ENCODE measurements around the gene TNS3. TPM values are rescaled to one million over a fixed set of nuclear protein-coding genes. Genes with fewer than 3 reads are reported as not detected.

Gene TNS3
- total RNA-seq, 1 experiment from 2014 or later, result 9.5 TPM

DNA sequence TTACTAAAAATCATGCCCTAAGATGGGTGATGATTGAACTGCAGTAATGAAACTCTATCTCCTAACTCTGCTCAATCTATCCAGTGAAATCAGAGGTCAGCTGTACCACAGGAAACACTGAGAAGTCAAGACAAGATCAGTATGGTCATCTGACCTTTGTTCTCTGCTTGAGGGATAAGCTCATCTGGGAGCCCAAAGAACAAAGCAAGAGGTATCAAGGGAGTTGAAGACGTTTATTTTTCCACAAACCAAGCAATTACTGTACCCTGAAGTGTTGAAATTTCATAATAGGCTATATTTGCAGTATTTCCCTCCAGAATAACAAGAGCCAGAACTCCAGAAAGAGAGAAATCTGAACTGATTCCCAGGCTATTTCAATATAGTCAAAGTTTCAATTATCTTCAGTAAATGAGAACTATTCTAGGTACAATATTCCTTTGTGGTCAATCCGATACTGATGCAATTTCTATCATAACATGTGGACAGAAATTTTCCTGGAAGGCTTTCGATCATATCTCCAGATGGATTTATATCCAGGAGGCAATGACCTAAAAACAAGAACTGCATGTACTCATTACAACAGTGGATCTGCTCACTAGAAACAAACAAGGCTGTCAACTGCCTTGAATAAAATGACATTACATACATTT is 345.3 kb downstream of the TNS3 start:
- peaks cover 2% of the 10 kb centered on the region; the same call in 1 of the 2 replicates for H3K27me3 Mint-ChIP-seq (ENCODE audit: low read depth)
- Histone ChIP-seq H2BK20ac (ENCODE audit: low read depth, low read length, poor library complexity, severe bottlenecking) (no peak overlapping the region), H3K23me2 (ENCODE audit: insufficient read length, low read depth, low read length, poor library complexity, severe bottlenecking) (no peaks in the 10 kb centered on the region), H3K79me1 (ENCODE audit: insufficient read depth, low read depth, low read length, poor library complexity, severe bottlenecking) (no peaks in the 10 kb centered on the region), H4K8ac (replicated peaks; ENCODE audit: insufficient read length, low read depth, low read length) (no peak overlapping the region), H3K4me2 (ENCODE audit: insufficient read depth, insufficient read length, low read length) (no peak overlapping the region), H3K23ac (ENCODE audit: insufficient read length, low read depth, low read length) (no peak overlapping the region), H4K91ac (ENCODE audit: insufficient read length, low read depth, low read length) (no peak overlapping the region), H3K56ac (ENCODE audit: insufficient read length, low read depth, low read length) (no peak overlapping the region), H3K79me2 (ENCODE audit: insufficient read depth, low read length) (no peaks in the 10 kb centered on the region), H3T11ph (ENCODE audit: low read length) (no peak overlapping the region), H3K4me1 (ENCODE audit: insufficient read depth, low read length) (no peaks in the 10 kb centered on the region), H3K9ac (ENCODE audit: extremely low read depth, insufficient read length, low read length) (no peak overlapping the region), H2AFZ (ENCODE audit: low read length) (no peak overlapping the region), H3K9me3 (ENCODE audit: control insufficient read depth, low read depth, low read length) (no peaks in the 10 kb centered on the region), H2BK15ac (ENCODE audit: low read depth, low read length) (no peak overlapping the region), H2BK5ac (ENCODE audit: insufficient read length, low read length) (no peak overlapping the region), H3K27ac (ENCODE audit: insufficient read length, low read depth, low read length) (no peak overlapping the region), H3K14ac (ENCODE audit: insufficient read depth, low read length) (no peak overlapping the region), H4K20me1 (ENCODE audit: control insufficient read depth, insufficient read depth, insufficient read length) (no peaks in the 10 kb centered on the region), H4K5ac (ENCODE audit: insufficient read length, low read depth, low read length) (no peak overlapping the region), H2BK12ac (ENCODE audit: insufficient read length, low read depth, low read length) (no peak overlapping the region), H2BK120ac (ENCODE audit: low read depth, low read length, poor library complexity, severe bottlenecking) (no peak overlapping the region), H3K27me3 (ENCODE audit: insufficient read depth, low read length) (no peaks in the 10 kb centered on the region), H3K4ac (ENCODE audit: low read depth, low read length) (no peak overlapping the region), H2AK5ac (ENCODE audit: insufficient read length, low read length) (no peak overlapping the region), H3K18ac (ENCODE audit: insufficient read length, low read depth, low read length) (no peak overlapping the region)
- H3K4me1 Mint-ChIP-seq, result peaks cover 0 to 5% of the 10 kb centered on the region in 2 experiments; a peak in 1 of 4 replicates
- no peak overlapping the region for H3K27ac Mint-ChIP-seq
- WGBS (ENCODE audit: extremely low coverage, insufficient read length, low lambda C conversion rate), result no CpG with 5 or more reads among the region's 3 CpGs
- no peak for DNase-seq
- TF ChIP-seq, protein P1, sequence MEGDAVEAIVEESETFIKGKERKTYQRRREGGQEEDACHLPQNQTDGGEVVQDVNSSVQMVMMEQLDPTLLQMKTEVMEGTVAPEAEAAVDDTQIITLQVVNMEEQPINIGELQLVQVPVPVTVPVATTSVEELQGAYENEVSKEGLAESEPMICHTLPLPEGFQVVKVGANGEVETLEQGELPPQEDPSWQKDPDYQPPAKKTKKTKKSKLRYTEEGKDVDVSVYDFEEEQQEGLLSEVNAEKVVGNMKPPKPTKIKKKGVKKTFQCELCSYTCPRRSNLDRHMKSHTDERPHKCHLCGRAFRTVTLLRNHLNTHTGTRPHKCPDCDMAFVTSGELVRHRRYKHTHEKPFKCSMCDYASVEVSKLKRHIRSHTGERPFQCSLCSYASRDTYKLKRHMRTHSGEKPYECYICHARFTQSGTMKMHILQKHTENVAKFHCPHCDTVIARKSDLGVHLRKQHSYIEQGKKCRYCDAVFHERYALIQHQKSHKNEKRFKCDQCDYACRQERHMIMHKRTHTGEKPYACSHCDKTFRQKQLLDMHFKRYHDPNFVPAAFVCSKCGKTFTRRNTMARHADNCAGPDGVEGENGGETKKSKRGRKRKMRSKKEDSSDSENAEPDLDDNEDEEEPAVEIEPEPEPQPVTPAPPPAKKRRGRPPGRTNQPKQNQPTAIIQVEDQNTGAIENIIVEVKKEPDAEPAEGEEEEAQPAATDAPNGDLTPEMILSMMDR (conservative IDR thresholded peaks at IDR 0.05), result no peak
- H3K36me3 Mint-ChIP-seq (ENCODE audit: insufficient read depth in 1 of 3, low read depth in 3 of 3), result no peaks in the 10 kb centered on the region
- no peak overlapping the region for H3K4me3 Mint-ChIP-seq
- H3K9me3 Mint-ChIP-seq, result no peaks in the 10 kb centered on the region
